ENCODE data around the gene PRKAA1.

Gene PRKAA1
- total RNA-seq: 89.2 to 117 reads per million in 2 donors

DNA sequence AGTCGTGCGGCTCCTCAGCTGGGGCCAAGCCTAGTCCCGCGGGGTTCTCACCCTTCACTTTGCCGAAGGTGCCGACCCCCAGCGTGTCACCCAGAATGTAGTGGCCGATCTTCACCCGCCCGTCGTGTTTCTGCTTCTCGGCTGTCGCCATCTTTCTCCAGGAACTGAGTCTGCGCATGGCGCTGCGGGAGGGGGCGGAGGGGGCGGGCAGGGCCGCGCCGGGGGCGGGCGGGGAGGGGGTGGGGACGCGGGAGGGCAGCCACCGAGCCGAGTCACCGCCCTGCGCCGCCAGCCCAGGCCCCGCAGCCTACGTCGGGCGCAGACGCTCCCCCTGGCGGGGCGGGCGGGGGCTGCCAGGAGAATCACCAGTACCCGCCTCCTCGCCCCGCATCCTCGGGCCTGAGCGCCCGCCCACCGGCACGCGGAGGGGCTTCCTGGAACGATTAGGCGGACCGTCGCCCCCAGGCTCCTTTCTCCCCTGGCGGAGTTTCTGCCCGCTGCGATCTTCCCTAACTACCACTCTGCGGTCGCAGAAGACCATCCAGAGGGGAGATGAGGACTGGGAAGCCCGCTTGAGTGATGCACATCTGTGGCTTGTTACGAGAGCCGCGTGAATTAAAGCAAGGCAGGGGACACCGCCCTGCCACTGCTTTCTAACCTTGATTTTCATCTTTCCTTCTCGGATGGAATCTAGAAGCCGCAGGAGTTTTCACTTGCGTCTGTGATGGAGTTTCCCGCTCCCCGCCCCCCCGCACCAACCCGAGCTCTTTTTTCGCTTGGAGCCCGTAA is at the start of gene PRKAA1:
PRKAA1 (minus strand) TSS at position 363 of the 789 bp plus-strand sequence; CDS start at position 178, 185 bp downstream.
- DNase-seq: peak; percentile 79 to 94 (median 87)

DNA sequence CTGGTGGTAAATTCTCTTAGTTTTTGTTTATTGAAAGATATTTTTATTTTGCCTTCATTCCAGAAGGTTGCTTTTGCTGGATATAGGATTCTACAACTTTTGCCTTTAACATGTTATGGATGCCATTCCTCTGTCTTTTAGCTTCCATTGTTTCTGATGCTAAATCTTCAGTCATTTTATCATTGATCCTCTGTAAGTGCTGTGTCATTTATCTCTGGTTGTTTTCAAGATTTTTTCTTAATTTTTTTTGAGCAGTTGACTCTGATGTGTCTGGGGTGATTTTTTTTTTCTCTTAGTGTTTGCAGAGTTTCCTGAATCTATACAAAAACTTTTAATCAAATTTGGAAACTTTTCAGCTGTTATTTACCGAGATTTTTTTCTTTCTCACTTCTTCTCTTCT is 49.4 kb upstream of the PRKAA1 start:
- DNase-seq: no peak

DNA sequence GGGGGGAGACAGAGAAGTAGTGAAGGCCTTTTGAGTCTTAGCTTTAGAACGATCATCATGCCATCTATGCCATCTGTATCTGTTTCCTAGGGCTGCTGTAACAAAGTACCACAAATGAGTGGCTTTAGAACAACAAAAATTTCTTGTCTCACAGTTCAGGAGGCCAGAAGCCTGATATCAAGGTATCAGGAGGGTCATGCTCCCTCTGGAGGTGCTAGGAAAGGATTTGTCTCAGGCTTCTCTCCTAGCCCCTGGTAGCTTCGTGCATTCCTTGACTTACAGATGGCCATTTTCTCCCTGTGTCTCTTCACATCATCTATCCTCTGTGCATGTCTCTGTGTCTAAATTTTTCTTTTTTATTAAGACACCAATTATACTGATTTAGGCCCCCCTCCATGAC is 48.2 kb upstream of the PRKAA1 start:
- no peak for DNase-seq

DNA sequence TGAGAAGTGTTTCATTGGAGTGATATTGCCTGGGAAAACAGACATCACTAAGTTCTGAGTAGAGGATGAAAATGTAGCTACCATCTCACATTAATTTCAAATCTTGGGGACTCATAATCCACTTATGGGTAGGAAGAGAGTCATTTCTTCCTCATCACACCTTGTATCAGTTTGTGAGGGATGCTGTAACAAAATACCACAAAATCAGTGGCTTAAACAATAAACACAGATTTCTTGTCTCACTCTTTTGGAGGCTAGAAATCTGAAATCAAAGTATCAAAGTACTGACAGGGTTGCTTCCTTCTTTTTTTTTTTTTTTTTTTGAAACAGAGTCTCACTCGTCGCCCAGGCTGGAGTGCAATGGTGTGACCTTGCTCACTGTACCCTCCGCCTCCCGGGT is 46.4 kb upstream of the PRKAA1 start:
- no peak for DNase-seq

DNA sequence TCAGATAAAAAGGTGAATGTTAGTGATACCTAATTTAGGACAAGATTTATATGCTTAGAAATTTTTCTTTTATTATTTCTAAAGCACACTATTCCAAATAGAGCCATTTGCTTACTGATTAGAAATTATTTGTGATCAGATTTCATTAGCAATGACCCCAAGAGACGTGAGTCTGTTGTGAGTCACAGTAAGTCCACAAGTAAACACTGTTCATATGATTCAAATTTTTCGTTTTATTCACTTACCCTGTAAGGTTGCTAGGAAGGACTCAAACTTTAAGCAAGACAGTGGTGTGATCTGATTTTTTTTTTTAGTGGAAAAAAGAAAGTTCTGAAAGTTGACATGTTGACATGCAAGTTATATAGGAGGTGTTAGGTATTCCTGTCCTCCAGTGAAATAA is 44.2 kb upstream of the PRKAA1 start:
- DNase-seq: no peak

DNA sequence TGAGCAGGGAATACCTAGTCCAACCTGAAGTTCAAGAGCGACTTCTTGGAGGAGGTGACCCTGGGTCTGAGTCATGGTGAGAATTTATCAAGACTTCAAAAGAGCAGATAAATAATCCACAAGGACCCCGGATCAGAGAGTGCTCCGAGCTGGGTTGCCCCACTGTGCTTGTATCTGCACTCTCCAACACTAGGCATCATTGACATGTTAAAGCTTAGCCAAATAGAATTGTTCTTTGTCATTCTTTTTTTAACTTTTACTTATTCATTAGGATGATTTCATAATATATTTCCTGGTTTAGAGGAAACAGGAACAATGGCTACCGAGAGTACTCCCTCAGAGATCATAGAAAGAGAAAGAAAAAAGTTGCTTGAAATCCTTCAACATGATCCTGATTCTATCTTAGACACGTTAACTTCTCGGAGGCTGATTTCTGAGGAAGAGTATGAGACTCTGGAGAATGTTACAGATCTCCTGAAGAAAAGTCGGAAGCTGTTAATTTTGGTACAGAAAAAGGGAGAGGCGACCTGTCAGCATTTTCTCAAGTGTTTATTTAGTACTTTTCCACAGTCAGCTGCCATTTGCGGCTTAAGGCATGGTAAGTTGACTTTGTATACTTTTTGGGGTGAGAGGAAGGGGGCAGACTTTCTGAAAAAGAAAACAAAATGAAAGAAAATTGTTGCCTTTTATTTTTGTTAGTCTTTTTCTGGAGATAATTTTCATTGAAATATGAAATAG is 43.1 kb upstream of the PRKAA1 start, which contains the start of gene CARD6:
CARD6 (plus strand) TSS at position 300 of the 738 bp plus-strand sequence; CDS start at position 316, 16 bp downstream.
- DNase-seq: peak in 1 of 5 experiments; percentile 70

GRCh38 chr5:40838086-40838485 is 39.9 kb upstream of the PRKAA1 start:
- DNase-seq: peak in 1 of 5 experiments; percentile 74

GRCh38 chr5:40834849-40835787 is 36.9 kb upstream of the PRKAA1 start, which contains the start of gene RPL37:
TSS of gene RPL37 (minus strand) at chr5:40835222. CDS start at chr5:40835185, 37 bp downstream.
- DNase-seq: peak; percentile 70 to 98 (median 83)

GRCh38 chr5:40834391-40834848 is 36.2 kb upstream of the PRKAA1 start:
- peak in 3 of 5 experiments; percentile 59 to 89 (median 74) for DNase-seq

- no peak for DNase-seq
Observed at GRCh38 chr5:40833712-40834229, 35.6 kb upstream of the PRKAA1 start.

DNA sequence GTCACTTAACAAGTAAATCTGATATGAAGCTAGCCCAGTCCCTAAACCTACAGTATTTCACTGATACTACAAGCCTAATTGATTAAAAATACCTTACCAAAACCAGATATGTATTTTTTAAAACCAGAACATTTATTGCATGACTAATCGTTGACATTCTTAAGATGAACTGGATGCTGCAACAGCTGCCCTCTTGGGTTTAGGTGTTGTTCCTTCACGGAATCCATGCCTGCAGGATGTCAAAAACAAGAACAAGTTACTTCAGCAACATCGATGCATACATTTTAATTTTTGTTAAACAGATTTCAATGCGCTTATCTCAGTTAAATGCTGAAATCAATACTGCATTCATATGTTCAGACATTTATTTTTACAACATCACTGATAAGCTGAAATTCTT is 34.2 kb upstream of the PRKAA1 start:
- no peak for DNase-seq

GRCh38 chr5:40831346-40832210 is 33.4 kb upstream of the PRKAA1 start:
- DNase-seq: peak in 1 of 5 experiments; percentile 78

DNA sequence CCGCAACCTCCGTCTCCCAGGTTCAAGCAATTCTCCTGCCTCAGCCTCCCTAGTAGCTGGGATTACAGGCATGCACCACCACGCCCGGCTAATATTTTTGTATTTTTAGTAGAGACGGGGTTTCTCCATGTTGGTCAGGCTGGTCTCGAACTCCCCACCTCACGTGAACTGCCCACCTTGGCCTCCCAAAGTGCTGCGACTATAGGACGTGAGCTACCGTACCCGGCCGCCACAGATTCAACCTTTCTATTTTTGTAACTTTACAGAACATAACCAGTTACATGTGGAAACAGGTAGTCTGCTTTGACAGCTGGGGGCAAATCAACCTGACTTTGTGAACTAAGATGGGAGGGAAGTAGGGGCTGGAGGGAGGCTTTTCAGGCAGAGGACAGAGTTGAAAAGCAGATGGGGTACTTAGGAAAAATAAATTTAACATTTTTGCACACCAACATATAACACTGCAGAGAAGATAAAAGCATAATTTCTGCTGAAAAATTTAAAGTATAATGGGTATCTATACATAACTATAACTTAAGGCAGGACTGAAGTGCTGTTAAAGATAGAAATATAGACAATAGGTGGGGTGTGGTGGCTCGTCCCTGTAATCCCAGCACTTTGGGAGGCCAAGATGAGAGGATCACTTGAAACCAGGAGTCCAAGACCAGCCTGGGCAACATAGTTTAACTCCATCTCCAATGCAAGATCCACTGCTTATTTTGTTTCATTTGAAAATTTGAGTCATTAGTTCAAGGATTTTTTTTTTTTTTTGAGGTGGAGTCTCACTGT is 31.8 kb upstream of the PRKAA1 start:
- DNase-seq: no peak

DNA sequence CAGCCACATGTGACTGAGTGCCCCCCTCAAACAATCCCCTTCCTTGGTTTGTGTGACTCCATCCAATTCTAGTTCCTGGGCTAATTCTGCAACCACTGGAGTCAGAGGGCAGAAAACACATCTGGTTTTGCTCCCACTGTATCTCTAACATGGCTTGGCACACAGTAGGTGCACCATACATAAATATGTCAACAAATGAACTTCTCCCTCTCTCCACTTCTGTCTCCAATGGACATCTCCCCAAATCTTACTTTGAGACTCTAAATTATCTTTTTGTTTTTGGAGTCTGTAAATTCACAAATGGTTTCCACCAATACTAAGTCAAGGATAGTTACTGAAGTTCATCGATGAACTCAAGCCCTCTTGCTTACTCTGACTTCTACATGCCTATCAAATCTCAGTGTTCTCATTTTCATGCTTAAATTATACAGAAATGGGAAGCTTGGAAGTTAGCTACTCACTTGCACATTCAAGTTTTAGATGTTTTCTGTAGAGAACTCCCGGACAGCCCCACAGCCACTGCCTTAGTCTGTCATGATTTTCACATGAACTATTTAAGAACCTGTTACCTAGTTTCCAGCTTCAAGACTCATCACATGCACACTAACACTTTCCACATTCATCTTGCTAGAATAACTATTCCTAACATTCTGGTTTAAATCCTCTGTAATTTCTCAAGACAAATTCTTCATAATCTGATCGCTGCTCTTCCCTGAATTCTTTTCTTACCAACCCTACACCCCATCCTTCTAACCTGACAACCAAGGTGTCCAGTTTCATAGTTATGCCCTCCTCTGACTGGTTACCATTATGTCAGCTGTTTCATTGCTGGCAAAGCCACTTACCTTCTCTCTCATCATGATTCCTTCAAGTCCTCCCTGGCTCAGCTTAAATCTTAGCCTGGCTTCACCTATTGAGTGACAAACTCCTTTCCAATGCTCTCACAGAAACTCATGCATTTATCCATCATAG is 30.8 kb upstream of the PRKAA1 start:
- no peak for DNase-seq

DNA sequence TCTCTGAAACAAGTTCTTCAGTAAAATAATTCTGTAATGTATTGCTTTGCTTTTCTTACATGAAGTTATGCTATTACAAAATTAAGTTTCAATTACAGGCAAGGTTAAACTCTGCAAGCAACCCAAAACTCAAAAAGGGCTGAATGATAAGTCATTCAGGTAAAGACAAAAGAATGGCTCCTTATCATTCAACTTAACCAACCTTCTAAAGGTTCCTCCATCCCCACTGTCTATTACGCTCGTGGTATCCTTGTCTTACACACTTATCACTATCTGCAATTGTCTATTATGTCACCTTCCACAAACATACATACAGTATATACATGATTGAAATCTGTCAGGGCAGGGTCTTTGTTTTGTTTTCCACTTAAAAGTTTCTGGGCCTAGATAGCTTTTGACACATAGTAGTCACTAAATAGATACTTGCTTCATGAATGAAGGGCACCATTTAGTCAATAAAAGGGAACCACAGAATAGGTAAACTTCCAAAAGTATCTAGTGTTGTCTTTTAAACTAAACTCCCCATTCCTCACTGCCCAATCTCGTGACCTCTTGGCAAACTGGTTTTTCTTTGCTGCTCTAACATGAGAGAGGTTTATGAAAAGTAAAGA is 30.0 kb upstream of the PRKAA1 start:
- no peak for DNase-seq

- DNase-seq: no peak
Observed at GRCh38 chr5:40827188-40827977, 29.2 kb upstream of the PRKAA1 start.

DNA sequence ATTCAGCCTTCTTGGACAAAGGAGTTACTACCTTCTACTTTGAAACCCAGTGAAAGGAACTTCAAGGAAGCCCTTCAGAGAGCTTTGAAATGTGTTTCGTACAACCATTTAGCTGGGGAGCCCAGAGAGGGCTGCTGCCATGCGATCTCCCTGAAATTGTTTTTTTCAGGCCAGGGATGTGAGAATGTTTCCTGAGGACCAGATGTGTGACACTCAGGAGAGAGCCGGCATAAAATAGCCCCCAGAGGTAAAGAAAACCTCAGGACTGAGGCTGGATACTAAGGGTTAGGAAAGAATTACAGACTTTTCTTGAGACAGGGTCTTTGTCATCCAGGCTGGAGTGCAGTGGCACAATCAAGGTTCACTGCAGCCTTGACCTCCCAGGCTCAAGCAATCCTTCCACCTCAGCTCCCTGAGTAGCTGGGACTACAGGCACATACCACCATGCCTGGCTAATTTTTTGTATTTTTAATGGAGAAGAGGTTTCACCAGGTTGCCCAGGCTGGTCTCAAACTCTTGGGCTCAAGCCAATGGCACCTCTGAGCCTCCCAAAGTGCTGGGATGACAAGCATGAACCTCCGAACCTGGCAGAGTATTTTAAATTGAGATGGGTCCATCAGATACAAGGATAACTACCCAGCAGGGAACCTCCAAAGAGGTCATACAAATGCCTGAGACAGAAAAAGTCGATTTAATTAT is 28.5 kb upstream of the PRKAA1 start:
- no peak for DNase-seq
